ENCODE data around the gene GMDS.

GRCh38 chr6:2028457-2029038 lies 216.9 kb downstream of the GMDS start:
- TF ChIP-seq CTCF (IDR thresholded peaks at IDR 0.05) (no peak), POLR2AphosphoS5 (IDR thresholded peaks at IDR 0.05; ENCODE audit: insufficient read depth in 1 of 2, low read depth in 1 of 2) (peak in 1 of 2 donors; percentile 74)

All from vagina (tissue), 2 donors.